H1 (cell line): Measurements from ENCODE around the gene KLHL26. TPM values are rescaled to one million over a fixed set of nuclear protein-coding genes. Genes with fewer than 3 reads are reported as not detected.

Experiments
- CREB1 ChIP-seq: IDR thresholded peaks from 2 replicates; pipeline ENCODE4 v1.6.1; 2012; ENCODE audit warnings: inconsistent platforms
- HDAC2 ChIP-seq, 2 experiments: fragments of 300-600 bp in 1 of 2; sonication (generic) in 1 of 2; IDR thresholded peaks; 2 replicates each; pipeline ENCODE4 v1.6.1; 2011 to 2012; ENCODE audit warnings: low read depth in 2 of 2, low read length in 2 of 2, mild to moderate bottlenecking in 2 of 2, moderate library complexity in 2 of 2, borderline replicate concordance in 1 of 2, inconsistent platforms in 1 of 2
- polyA plus RNA-seq, 7 experiments: library from polyadenylated mRNA; depleted of rRNA in 3 of 7; stranded (reverse) in 5 of 7; unstranded in 2 of 7; fragments of >200 nt in 5 of 7; fragments of 200-250 nt in 2 of 7; gene quantifications; 1 replicate in 5 of 7; 2 replicates in 1 of 7; 4 replicates in 1 of 7; pipeline versions ENCODE4 v1.2.1 to v1.2.3, GENCODE V29; 2011 to 2013; ENCODE audit warnings: missing spikeins in 2 of 7, mixed read lengths in 2 of 7
- total RNA-seq: library from RNA; stranded (reverse); fragmentation: NEBNext Ultra II Directional; extraction: Animal tissue kit (Norgen Biotek cat#: 25700); gene quantifications from 2 replicates; pipeline ENCODE4 v1.2.1, GENCODE V29; 2021
- TF ChIP-seq, protein P1 (sequence below): IDR thresholded peaks from 2 replicates; pipeline ENCODE4 v1.6.1; 2012; ENCODE audit warnings: inconsistent platforms

The KLHL26 gene
- total and polyA plus RNA-seq, 2 of the 8 experiments (the other 6 are each of a cell fraction or from before 2014, with no cell fraction given), result 2.2 to 8.8 TPM

DNA sequence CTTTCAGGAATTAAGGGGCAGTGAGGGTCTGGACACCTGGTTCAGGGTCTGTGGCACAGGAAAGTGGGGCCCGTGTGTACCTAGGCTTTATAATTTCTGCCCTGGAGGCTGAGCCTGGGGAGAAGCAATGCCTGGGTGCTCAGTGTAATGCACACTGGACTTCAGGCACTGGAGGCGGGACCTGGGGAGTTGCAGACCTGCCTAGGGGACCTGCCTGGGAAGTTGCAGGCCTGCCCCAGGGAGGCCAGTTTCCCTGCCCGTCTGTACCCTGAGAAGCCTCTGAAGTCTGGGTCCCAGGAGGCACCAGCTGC is 26.6 kb upstream of the KLHL26 start (continued):
- TF ChIP-seq, protein P1, sequence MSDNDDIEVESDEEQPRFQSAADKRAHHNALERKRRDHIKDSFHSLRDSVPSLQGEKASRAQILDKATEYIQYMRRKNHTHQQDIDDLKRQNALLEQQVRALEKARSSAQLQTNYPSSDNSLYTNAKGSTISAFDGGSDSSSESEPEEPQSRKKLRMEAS, result no peak
- TF ChIP-seq CREB1 (no peak), HDAC2 (IDR thresholded peaks at IDR 0.05; ENCODE audit: borderline replicate concordance in 1 of 2, low read depth in 2 of 2, low read length in 2 of 2) (no peak)
